Suppressor macrophage treated with lipopolysaccharide for 4 hours (primary cell): ENCODE results near the gene SLTM.
A peak's percentile ranks its signal among the peaks of the same experiment; 100 is the strongest.
"Not testable (repeated sequence)": the region's sequence is repeated elsewhere in the genome, so short reads cannot be mapped to it uniquely, and the experiment has no call there.

Experiments used
- DNase-seq: peaks from one replicate; pipeline ENCODE4 v3.0.0-alpha.2; 2020

The SLTM gene

DNA sequence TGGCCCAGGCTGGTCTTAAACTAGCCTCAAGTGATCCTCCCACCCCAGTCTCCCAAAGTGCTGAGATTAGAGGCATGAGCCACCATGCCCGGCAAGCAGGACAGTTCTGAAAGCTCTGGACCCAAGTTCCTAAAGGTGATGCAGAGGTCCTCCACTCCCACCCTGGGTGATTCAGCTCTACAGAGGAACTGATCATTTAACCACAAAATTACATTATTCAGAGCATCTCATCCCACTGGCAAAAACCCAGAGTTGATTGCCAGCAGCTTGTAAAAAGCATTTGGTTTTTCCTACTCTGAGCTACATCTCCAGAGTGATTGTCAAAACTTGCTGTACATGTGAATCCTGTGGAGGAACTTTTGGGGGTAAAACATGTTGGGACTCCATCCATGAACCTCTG, 60.2 kb downstream of the SLTM start:
- DNase-seq, result peak; percentile 45

DNA sequence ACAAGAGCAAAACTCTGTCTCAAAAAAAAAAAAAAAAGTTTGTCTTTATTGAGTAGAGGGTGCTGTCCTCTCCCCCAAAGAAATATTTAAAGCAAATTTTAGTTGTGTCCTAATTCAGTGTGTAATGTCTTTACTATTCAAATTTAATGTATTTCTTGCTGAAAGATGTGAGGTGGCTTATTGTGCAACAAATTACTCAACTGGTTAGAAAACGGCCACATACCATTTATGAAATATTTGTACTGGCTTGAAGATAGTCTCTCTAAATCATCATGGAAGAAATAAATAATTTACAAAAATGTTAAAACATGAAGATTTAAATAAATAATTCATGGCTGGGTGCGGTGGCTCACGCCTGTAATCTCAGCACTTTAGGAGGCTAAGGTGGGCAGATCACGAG, 63.0 kb downstream of the SLTM start:
- peak; percentile 16 for DNase-seq

DNA sequence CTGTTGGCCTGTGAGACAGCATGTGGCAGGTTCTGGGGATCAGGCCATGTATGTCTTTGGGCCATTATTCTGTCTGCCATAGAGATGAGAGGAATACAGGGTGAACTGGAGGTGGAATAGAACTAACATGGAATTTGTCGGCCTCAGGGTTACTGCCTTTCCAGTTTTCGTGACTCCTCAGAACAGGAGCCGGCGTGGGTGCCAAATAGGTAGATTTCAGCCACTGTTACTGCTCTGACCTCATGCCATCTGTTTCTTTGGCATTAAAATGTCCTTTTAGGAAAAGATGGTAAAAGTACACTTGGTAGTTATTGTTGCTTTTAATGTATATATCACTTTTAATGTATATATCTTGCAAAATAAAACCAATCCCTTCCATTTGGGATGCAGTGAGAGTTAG, 65.6 kb downstream of the SLTM start:
- no peak for DNase-seq

DNA sequence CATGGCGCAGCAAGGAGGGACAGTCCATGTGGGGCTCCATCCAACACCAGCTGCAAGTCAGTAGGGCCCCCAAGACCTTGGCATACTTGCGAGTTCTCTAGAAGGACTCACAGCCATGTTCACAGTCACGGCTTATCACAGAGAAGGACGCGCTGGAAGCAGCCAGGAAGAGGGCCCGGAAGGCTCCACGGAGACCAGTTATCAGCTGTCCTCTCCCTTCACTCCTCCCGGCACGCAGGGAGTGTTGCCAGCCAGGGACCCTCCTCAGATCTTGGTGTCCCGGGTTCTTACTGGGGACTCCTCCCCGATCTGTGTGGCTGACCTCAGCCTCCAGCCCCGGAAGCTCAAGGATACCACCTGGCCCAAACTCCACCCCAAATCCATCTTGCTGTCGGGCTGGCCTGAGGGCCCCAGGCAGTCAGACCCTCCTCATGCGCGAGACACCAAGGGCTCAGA, 68.0 kb downstream of the SLTM start:
- DNase-seq, result no peak

DNA sequence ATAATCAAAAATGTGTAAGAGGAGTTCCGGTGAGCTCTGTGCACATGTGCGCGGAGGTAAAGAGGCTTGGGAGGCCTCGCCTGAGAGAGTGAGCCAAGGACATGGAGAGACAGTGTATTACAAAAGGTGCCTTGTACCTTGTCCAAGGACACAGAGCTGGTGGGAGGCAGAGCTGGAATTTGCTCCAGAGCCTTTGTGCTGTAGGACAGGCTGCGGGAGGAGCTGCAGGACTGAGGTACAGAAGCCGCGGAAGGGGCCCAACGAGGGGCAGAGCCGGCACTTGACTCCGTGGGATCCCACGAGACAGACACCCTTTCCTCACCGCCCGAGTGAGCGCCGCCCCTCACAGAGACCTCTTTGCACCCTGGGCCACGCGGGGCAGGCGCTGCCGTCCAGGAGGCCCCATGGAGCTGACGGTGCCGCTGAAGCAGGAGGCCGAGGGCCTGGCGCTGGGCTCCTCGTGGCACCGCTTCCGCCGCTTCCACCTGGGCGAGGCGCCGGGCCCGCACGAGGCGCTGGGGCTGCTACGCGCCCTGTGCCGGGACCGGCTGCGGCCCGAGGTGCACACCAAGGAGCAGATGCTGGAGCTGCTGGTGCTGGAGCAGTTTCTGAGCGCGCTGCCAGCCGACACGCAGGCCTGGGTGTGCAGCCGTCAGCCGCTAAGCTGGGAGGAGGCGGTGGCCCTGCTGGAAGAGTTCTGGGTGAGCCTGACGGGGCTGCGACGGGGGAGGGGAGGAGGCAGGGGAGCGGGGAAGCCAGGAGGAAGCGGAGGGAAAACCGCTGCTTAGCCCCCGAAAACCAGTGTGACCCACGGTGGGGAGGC, 68.7 kb downstream of the SLTM start:
- DNase-seq, result peak; percentile 2

DNA sequence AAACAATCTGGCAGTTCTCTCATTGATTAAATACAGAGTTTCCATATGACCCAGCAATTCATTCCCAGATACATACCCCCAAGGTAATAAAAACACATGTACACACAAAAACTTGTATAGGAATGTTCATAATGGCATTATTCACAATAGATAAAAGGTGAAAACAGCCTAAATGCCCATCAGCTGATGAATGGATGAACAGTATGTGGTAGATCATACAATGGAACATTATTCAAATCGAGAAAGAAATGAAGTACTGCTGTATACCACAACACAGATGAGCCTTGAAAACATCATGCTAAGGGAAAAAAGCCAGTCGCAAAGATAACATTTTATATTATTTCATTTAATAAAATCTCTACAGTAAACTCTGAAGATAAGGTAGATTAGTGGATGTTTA, 71.2 kb downstream of the SLTM start:
- DNase-seq, result no peak

DNA sequence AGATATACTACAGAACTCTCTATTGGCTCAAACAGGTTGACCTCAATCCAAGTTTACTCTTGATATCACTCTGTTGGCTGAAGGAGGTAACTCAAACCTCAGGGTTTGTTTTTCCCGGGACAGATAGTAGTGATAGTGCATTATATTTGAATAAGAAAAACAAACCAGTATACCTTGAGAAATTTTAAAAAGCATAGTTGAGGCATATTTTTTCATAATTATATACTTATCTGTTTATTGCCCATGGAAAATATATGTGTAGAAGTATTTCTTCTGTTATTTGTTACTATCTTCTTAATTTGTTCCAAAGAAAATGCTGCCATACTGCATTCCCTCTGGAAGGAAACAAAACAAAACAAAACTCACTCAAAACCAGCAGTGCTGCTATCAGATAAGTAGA, 76.9 kb downstream of the SLTM start:
- DNase-seq, result not testable (repeated sequence)

DNA sequence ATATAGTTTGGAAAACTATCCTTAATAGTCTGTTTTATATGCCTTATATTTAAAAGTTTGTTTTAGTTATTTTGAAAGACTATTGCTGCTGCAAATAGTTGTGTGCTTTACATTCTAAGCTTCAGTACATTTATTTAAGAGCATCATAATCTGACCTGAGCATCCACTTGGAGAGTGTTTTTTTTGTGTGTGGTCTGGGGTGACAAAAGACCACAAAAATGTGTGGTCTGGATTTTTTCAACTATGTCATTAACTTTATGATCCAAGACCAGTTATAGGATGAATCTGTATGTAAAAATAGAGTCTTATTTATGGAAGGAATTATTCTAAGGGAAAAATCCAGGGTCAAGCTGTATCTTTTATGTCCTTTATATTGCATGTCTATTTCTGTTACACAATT, 77.4 kb downstream of the SLTM start:
- no peak for DNase-seq

DNA sequence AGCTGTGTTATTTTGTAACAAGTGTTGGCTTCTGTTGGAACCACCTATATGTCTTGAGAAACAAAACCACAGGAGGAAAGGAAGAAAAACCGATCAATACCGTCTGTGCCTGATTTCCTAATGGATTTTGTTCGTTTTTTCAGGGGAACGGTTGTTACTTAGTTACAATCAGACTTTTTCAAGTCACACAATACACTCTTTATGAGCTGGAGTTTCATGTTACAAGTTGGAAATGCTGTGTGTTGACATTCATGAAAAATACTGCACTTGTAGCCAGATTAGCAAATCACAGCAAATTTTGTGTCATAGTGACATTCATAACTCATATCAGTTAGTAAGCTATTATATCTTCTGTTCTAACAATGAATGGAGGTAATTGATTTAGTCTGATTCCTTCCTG, 78.9 kb downstream of the SLTM start:
- DNase-seq, result no peak

DNA sequence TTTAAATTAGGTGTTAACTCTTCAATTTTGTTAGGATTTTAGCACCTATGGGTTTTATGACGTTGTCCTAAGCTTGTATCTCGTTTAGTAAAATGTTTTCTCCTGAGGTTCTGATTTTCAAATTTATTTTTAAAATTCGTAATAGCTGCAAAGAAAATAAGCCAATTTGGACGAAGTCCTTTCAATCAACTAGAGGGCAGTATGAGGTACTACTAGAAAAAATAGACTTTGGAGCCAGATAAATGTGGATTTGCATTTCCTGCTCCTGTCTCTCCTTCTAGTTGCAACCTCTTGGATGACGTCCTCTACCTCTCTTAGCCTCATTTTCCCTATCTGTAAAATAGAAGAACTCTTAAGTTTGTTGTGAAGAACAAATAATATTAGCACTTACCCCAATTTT, 81.1 kb downstream of the SLTM start:
- DNase-seq, result no peak

DNA sequence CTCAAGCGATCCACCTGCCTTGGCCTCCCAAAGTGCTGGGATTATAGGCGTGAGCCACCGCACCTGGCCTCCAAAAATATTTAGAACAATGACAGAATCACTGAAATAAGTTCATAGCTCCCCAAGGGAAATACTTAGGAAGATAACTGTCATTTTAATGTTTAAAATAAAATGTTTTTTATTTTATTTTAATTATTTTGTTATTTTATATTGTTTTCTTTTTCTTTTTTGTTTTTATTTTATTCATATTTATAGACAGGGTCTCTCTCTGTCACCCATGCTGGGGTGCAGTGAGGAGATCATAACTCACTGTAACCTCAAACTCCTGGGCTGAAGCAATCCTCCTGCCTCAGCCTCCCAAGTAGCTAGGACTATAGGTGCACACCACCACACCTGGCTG, 82.3 kb downstream of the SLTM start:
- DNase-seq, result not testable (repeated sequence)

DNA sequence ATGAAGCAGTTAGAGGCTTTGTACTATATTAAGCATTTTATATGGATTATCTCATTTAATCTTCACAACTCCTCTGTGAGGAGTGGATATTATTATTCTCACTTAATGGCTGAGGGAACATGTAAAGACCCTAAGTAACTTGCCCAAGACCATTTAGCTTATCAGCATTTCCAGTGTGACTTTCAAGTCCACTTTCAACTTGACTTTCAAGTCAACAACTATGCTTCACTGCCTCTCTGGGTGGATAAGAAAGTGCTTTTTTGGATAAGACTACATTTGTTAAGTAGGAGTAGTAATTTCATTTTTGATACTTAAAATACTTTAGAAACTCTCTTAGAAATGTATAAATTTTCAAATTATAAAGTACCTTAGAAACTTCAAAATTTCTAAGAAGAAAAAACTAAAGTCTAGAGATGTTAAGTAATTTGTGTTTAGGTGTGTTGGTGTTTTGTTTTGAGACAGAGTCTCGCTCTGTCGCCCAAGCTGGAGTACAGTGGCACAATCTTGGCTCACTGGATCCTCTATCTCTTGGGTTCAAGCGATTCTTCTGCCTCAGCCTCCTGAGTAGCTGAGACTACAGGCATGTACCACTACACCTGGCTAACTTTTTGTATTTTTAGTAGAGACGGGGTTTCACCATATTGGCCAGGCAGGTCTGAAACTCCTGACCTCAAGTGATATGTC, 90.6 kb downstream of the SLTM start:
- DNase-seq, result no peak

DNA sequence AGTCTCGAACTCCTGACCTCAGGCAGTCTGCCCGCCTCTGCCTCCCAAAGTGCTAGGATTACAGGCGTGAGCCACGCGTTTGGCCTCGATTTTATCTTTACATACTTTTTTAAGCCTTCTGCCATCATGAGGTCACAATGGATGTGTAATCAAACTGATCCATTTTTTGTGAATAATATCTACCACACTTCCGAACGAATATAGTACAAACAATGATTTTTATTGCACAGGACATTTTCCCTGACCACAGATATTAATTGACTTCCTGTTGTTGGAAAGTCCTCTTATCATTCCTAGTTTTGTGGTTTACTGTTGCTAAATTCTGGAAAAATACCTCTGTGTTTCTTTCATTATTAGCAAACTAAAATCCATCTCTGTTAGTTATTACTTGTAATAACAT, 93.4 kb downstream of the SLTM start:
- no peak for DNase-seq

DNA sequence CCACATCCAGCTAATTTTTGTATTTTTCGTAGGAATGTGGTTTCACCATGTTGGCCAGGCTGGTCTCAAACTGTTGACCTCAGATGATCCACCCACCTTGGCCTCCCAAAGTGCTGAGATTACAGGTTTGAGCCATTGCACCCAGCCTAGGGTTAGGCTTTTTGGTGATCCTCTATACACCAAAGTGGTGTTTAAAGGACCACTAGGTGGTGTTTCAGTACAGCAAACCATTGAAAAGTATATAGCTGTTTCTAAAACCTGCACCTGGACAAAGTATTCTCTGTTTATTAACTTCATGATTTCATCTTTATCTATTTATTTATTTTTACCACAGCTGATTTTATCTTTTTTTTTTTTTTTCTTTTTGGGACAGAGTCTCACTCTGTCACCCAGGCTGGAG, 94.0 kb downstream of the SLTM start:
- no peak for DNase-seq

DNA sequence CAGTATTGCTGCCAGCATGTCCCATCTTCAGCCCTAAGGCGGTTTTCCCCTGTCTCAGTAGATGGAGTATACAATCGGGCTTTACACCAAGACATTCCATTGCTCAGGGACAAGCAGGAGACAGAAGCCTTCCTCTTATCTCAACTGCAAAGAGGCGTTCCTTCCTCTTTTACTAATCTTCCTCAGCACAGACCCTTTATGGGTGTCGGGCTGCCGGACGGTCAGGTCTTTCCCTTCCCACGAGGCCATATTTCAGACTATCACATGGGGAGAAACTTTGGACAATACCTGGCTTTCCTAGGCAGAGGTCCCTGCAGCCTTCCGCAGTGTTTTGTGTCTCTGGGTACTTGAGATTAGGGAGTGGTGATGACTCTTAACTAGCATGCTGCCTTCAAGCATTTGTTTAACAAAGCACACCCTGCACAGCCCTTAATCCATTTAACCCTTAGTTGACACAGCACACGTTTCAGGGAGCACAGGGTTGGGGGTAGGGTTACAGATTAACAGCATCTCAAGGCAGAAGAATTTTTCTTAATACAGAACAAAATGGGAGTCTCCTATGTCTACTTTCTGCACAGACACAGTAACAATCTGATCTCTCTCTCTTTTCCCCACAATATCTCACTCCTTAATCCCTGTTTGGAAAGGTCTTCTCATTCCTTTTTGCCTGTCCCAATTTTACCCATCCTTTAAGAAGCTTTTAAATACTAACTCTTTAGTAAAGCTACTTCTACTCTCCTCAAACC, 99.6 kb downstream of the SLTM start:
- DNase-seq, result not testable (repeated sequence)

DNA sequence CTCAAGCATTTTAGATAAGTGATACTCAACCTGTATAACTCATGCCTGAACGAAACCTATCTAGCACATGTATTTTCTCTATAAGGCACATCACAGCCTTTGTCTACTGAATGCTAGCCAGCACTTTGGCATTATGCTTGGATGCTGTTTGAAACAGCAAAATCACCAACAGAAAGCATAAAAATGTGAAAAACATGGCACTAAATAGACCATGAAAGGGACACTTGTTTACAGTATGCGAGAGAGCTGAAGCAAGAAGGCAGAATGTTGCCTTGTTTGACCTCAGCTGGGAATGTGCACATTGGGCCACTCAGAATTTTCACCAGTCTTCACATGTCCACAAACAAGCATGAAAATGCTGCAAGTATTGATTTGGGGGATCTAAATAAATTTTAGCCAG, 102.9 kb downstream of the SLTM start:
- DNase-seq, result no peak
